HG03280 (cell line): Measurements from ENCODE around the gene WNT7A.

Experiments used
- ATAC-seq: cut with Tn5 transposase; IDR thresholded peaks from one replicate; pipeline ENCODE4 v1.9.1; 2021; ENCODE audit warnings: mild to moderate bottlenecking, moderate library complexity; ENCODE audit not compliant: unreplicated experiment

Gene WNT7A

GRCh38 chr3:13798401-13798800 lies 81.5 kb downstream of the WNT7A start:
- no peak for ATAC-seq

DNA sequence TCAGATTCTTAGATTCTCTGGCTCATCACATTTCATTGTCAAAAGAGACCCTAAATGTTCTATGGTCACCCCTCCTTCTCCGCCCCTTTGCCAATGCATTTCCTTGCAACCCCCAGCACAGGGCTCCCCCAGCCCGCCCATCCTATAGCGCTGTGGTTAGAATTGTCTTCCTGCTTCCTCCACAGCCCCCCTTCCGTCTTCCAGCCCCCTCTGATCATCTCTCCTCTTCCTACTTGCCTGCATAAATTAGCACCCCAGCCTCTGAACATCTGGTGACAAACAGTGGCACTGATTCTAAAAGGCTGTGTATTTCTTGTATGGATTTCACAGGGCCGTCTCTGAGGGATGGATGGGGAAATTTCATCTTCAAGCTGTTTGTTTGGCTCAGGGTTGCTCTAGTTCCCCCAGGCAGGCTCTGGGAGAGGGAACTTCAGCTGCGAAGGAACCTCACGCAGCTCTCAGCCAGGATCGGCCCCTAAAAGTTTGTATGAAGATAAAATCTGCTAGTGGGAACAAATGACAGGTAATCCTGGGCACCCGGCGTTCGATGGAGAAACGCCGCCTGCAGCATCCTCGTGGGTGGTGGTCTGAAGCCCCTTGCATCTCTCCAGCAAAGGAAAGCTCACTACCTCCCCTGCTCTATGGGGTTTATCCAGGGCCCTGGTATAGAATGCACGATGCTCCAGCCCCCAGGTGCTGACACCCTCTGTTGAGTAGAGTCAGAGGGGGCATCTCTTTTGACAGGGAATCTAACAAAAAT lies 83.0 kb downstream of the WNT7A start:
- ATAC-seq, result no peak

- ATAC-seq, result no peak
Observed at GRCh38 chr3:13795816-13796215, 84.1 kb downstream of the WNT7A start.

DNA sequence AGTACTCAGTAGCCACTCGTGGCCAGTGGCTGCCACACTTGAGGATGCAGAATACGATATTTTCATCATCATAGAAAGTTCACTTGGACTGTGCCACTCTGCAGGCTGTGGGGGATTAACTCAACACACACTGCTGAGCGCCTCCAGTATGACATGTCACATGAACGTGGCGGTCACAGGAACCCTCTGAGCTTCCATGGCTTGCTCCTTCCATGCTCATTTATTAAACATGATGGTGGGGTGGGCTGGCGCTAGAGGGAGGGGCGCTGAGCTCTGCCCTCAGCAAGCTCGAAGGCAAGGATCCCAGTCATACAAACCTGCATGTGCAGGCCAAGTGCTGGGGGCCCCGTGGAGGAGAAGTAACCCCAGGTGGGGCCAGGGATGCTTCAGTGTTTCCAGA lies 85.5 kb downstream of the WNT7A start:
- ATAC-seq, result no peak

DNA sequence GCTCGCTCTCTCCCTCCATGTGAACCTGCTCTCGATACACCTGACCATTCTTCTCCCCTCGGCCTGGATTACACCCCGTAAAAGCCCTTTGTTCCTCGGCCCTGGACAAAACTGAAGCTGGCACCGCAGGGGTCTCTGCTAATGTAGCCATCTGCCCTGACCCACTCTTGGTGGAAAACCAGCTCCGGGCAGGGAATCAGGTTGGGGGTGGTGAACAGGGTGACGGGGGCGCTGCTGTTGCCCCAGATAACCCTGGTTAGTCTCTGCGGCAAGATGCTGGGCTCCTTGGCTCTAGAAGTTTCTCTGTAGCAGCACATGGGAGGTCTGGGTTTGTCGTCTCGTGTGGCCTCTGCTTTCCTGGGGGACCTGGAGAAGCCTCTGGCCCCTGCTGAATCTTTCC lies 86.4 kb downstream of the WNT7A start:
- ATAC-seq, result no peak

DNA sequence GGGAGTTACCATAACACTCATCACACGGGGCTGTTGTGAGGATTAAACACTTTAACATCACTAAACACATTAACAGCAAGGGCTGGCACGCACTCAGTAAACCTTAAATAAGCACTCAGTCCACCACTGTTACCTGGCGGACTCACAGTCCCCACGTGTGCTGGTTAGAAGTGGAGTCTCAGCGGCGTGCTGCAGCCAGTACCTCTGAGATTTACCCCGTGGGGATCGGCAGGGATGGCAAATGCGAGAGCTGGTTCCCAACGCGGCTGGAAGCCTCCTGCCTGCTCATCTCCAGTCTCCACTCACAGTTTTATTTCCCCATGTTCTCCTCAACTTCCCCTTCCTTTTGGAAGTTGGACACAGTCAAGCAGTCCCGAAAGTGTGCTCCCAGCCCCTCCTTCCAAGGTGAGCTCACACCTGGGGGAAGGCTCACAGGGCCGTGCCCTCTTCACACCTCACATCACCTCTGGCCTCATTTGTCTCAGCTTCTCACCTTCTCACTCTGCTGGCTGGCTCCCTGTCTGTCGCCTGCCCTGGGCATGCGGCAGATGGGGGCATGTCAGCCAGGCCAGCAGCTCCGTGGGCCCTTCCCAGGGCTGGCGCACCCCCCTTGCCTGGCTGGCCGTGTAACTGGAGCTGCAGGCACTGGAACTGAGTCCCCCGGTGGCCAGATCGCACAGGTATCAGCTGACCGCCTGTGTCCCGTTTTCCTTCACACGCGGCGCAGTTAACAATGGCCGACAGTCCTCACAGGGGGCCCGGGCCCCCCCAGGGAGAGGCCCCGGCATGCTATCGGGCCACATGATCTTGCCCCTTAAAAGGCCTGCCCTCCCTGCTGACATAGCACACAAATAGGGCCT lies 87.1 kb downstream of the WNT7A start:
- ATAC-seq, result no peak

- ATAC-seq, result no peak
Observed at GRCh38 chr3:13792051-13792490, 87.8 kb downstream of the WNT7A start.

DNA sequence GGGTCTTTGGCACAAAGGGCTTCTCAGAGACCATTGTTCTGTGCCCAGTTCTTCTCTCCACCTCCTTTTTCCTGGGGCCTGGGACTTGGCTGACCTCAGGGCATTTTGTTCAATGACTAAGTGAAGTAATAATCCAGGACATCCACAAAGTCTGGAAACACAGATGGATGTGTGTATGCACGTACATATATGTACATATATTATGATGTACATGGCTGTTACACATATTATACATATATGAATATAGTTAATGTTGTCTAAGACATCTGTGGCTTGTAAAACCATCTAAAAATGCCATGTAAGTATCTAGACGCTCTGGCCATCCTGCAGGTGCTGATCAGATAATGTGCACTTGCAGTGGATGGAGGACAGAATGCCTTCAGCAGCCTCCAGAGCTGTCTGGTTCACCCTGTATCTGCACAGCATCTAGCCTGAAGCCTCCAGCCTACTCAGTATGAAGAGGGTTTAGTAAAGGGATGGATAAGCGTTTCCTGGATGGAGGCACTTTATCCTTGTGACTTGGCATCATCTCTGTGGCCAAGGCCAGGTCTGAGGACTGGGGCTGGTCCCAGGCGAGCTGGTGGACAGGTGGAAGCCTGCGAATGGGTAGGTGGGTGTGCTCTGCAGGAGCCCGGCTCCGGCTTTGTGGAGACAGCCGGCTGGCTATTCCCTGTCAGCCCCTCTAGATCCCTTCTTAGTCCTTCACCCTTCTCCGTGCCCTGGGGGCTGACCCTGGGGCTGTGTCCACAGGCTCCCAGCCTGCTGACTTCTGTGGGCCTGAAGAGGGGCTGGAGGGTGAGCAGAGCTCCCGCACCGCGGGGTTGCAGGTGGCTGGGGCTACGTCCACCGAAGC lies 88.4 kb downstream of the WNT7A start:
- no peak for ATAC-seq

- no peak for ATAC-seq
Observed at GRCh38 chr3:13790376-13791197, 89.3 kb downstream of the WNT7A start.

DNA sequence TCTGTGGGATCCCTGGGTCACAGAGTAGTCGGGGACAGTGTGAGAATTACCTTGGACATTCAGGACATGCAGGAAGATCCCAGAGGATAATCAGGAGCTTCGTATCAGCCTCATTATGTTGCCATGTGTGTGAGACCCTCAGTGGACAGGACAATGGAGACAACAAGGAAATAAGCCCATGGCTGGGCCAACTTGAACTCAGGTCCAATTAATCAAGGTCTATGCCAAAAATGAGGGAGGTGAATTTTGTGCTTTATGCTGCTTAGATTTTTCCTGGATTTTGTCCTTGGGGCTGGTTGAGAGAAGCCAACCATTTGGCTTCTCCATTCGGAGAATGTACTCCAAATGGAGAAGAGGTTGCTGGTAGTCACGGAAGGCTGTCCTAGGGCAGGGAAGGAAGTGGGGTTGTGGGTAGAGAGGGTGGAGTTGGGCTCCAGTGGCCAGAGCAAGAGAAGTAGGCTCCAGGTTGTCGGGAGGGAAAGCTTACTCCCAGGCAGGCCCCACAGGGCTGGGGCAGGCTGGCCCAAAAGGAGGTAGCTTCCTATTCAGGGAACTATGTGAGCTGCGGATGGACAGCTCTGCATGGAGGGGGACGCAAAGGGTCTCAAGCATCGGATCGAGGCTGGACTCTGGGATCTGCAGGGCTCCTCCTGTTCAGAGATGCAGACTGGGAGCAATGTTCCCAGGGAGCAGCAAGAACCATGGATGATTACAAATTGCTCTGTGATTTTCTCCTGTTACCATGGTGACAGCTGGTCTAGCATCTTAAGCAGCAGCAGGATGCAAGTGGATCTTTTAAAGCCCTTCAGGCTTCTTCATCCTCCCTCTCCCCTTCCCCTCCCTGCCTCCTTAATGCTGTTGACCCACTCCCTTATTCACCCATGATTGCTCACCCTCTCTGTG lies 91.1 kb downstream of the WNT7A start:
- ATAC-seq, result no peak

DNA sequence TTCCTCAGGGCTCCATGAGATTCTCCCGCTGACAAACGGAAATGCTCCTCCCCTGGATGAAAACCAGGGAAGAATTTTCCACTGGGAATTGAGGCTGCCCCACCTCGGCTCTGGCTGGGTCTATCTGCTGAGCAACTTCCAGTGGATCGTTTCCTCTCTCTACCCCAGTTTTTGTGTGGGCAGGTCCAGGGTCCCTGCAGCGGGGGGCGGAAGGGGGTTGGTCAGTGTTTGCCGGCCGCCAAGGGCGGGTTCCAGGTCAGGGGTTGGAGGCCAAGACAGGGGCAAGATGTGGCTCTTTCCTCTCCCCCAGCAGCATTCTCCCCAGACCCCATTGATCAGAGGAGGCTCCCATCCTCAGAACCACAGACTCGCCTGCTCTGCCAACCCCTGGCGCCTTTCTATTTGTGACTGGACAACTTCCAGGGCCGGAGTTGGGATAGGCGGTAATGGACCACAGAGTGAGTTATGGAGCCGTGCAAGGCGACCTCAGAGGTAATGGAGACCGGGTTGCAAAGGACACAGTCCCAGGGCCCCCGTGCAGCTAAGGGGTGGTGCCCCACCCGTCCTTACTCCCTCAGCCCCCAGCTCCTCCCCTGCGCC lies 92.2 kb downstream of the WNT7A start:
- ATAC-seq, result no peak

DNA sequence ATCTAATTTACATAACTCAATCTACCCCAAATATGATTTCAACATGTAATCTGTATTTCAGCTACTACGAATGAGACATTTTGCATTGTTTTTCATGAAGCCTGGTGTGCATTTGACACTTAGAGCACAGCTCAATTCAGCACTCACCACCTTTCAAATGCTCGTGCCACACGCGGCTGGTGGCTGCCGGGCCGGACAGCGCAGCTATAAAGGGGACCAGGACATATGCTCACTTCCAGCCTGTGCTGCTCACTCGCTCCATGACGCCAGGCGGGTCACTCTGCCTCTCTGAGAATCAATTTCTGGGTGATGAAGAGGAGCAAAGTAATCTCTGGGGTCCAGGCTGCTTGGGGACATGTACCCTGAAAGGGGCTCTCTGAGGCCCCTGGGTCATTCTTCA lies 93.1 kb downstream of the WNT7A start:
- ATAC-seq, result no peak

GRCh38 chr3:13785853-13786436 lies 93.9 kb downstream of the WNT7A start:
- no peak for ATAC-seq

DNA sequence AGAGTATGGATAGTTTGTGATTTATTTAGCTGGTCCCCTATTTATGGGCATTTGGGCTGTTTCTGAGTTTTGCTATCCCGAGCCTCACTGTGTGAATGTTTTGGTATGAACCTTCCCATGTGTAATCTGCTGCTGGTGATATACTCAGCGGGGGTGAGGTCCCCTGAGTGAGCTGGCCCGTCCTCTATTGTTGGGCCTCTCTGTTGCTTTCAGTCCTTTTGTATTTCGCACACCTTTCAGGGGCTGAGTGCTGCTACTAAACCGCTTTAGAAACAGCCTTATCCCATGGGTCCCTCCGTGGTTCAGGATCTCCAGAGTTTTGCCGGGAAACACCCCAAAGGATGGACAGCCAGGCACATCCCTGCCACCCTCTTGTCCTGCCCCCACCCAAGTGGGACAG lies 94.5 kb downstream of the WNT7A start:
- no peak for ATAC-seq

- no peak for ATAC-seq
Observed at GRCh38 chr3:13783476-13783875, 96.4 kb downstream of the WNT7A start.

DNA sequence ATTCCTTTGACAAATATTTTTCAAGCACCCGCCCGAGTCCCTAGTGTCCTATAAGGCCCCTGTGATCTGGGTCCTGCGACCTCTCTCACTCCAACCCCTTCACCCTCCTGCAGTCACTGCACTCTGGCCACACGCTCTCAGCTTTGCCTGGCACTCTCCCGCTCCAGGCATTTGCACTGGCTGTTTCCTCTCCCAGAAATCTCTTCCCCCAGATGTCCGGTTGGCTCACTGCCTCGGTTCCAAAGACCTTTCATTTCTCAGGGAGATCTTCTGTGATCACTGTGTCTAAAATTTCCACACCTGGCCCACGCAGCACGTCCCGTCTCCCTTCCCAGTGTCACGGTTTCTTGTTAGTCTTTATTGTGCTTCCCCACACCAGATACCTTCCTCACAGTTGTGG lies 97.4 kb downstream of the WNT7A start:
- no peak for ATAC-seq

DNA sequence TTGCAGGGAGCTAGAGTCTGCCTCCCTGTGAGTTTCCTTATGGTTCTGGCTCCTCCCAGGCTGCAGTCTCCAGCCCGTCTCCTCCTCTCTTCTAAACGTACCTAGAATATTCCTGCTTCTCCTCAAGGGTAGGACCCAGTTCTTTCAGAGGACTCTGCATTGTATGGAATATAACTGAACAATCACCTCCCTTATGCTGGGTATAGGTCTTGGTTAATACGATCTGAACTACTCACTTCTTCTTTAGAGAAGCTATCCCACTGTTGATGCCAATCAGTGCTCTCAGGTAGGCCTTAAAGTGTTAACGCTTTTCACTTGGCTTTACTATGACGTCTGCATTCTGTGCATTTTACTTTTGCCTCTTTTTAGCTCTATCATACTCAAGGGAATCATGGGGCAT lies 98.5 kb downstream of the WNT7A start:
- no peak for ATAC-seq

DNA sequence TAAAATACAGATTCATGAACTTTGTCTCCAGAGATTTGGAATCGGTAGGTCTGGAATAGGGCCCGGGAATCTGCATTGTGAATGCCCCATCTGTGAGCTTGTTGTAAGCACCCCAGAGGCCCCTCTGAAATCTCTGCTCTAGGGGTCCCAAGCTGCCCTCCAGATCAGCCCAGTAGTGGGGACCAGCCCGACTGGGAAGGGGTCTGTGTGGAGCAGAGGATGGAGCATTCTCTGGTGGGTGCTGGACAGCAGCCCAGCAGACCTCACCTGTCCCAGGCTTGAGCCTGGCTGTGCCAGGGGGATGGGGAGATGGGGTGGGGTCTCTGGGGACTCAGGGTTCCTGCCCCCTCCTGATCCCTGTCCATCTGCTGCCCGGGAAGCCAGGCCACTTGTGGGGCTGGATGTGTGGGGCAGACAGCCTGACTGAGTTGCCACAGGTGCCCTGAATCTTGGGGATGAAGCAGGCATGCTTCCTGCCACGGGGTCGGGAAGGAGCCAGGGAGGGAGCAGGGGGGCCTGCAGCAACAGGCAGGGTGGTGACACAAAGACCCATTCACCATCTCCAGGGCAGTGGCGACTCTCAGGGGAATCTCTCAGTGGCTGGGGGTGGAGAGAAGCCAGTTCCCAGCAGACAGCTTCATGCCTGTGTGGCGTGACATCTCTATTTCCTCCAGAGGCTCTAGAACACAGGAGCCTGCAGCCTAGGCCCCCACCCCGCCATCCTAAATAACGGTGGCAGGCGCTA lies 99.3 kb downstream of the WNT7A start:
- ATAC-seq, result no peak
